Measurements from ENCODE around the gene SCGB1A1. TPM values are rescaled to one million over a fixed set of nuclear protein-coding genes. Genes with fewer than 3 reads are reported as not detected.

SCGB1A1 gene
- total RNA-seq, 1 experiment from 2014 or later: not detected

Other genes with a start within 250 kb of the SCGB1A1 start
- gene SCGB1D1, start 228.8 kb upstream of the SCGB1A1 start, total RNA-seq (2014; rRNA removed; shearing (Covaris generic)): not detected in 2 replicates
- gene SCGB2A1, start 210.4 kb upstream of the SCGB1A1 start, total RNA-seq (2014; rRNA removed; shearing (Covaris generic)): not detected in 2 replicates
- not detected in 2 replicates for gene SCGB1D2, start 176.8 kb upstream of the SCGB1A1 start, total RNA-seq (2014; rRNA removed; shearing (Covaris generic))
- gene SCGB2A2, start 148.9 kb upstream of the SCGB1A1 start, total RNA-seq (2014; rRNA removed; shearing (Covaris generic)): not detected in 2 replicates
- not detected in 2 replicates for gene SCGB1D4, start 120.0 kb upstream of the SCGB1A1 start, total RNA-seq (2014; rRNA removed; shearing (Covaris generic))
- 4.3 and 10.6 TPM in 2 replicates for gene ASRGL1, start 81.6 kb upstream of the SCGB1A1 start, total RNA-seq (2014; rRNA removed; shearing (Covaris generic))
- 47.0 and 60.1 TPM in 2 replicates for gene AHNAK, start 127.8 kb downstream of the SCGB1A1 start, total RNA-seq (2014; rRNA removed; shearing (Covaris generic))
- 1,742 and 1,908 TPM in 2 replicates for gene EEF1G, start 154.9 kb downstream of the SCGB1A1 start, total RNA-seq (2014; rRNA removed; shearing (Covaris generic))
- 2.3 and 5.4 TPM in 2 replicates for gene TUT1, start 172.5 kb downstream of the SCGB1A1 start, total RNA-seq (2014; rRNA removed; shearing (Covaris generic))
- gene MTA2, start 182.8 kb downstream of the SCGB1A1 start, total RNA-seq (2014; rRNA removed; shearing (Covaris generic)): 96.1 and 108 TPM in 2 replicates
- 10.1 and 13.8 TPM in 2 replicates for gene EML3, start 193.7 kb downstream of the SCGB1A1 start, total RNA-seq (2014; rRNA removed; shearing (Covaris generic))
- gene ROM1, start 194.2 kb downstream of the SCGB1A1 start, total RNA-seq (2014; rRNA removed; shearing (Covaris generic)): 4.2 and 11.4 TPM in 2 replicates
- gene B3GAT3, start 203.0 kb downstream of the SCGB1A1 start, total RNA-seq (2014; rRNA removed; shearing (Covaris generic)): 13.5 and 26.0 TPM in 2 replicates
- 142 and 153 TPM in 2 replicates for gene GANAB, start 227.6 kb downstream of the SCGB1A1 start, total RNA-seq (2014; rRNA removed; shearing (Covaris generic))
- gene INTS5, start 234.3 kb downstream of the SCGB1A1 start, total RNA-seq (2014; rRNA removed; shearing (Covaris generic)): 14.5 and 16.0 TPM in 2 replicates
- gene C11orf98, start 246.2 kb downstream of the SCGB1A1 start, total RNA-seq (2014; rRNA removed; shearing (Covaris generic)): 100 and 130 TPM in 2 replicates
- gene CSKMT, start 246.3 kb downstream of the SCGB1A1 start, total RNA-seq (2014; rRNA removed; shearing (Covaris generic)): 7.0 and 8.4 TPM in 2 replicates

Measured in H4 (cell line).